Suprapubic skin (tissue), 3 donors: ENCODE data around the gene TGFBR1.

Source experiments
- CTCF ChIP-seq, 2 donors: fragments of 200-600 bp in 1 of 2; fragments of 450-650 bp in 1 of 2; sonication (generic) in 1 of 2; IDR thresholded peaks; one replicate each; pipeline ENCODE4 v1.5.1; 2016 to 2019; ENCODE audit warnings: antibody characterized with exemption in 2 of 2, mild to moderate bottlenecking in 1 of 2, moderate library complexity in 1 of 2
- EP300 ChIP-seq: sonication (generic); formaldehyde crosslinking; IDR thresholded peaks from one replicate; pipeline ENCODE4 v1.6.1; 2017; ENCODE audit warnings: antibody characterized with exemption
- POLR2A ChIP-seq, 2 donors: fragments of 450-650 bp; IDR thresholded peaks; one replicate each; pipeline ENCODE4 v1.6.1; 2017; ENCODE audit warnings: antibody characterized with exemption in 2 of 2, mild to moderate bottlenecking in 2 of 2, moderate library complexity in 2 of 2

DNA sequence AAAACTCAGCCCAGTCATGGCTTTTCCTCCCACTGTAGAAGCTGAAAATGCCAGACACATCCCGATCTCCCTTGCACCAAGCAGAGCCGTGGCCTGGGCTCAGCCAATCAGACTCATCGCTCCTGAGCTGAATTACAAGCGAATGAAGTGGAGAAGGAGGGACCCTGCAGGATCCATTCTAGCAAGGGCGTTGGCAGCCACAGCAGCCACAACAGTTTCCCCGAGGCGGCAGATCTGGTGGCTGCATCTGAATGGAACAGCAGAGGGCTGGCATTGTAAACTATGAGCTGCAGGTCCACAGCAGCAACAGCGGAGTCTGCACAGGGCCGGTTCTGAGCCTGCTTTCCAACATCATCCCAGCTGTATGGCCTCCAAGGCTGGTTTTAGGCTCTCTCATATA lies 93.1 kb downstream of the TGFBR1 start:
- TF ChIP-seq CTCF (IDR thresholded peaks at IDR 0.05) (no peak), EP300 (no peak), POLR2A (IDR thresholded peaks at IDR 0.05) (no peak)
